ENCODE measurements around the gene ALDH5A1. TPM values are rescaled to one million over a fixed set of nuclear protein-coding genes. Genes with fewer than 3 reads are reported as not detected.

Gene ALDH5A1
- total RNA-seq, 2 donors from 2014 or later, result 4.6 to 6.2 TPM

- H3K4me1 ChIP-seq (ENCODE audit: control insufficient read depth in 1 of 2, low read depth in 2 of 2), result no peaks in the 10 kb centered on the region
- DNase-seq (ENCODE audit: low spot score), result no peak
- no peak overlapping the region for H3K4me3 ChIP-seq
- TF ChIP-seq CTCF (IDR thresholded peaks at IDR 0.05), result no peak
- ATAC-seq (ENCODE audit: insufficient number of reproducible peaks, low FRiP score, low read depth), result no peak
- no peaks in the 10 kb centered on the region for H3K9me3 ChIP-seq
- H3K36me3 ChIP-seq, result peaks cover 6% of the 10 kb centered on the region
- no peak overlapping the region for H3K27ac ChIP-seq
- H3K27me3 ChIP-seq (replicated peaks; ENCODE audit: insufficient read depth), result no peaks in the 10 kb centered on the region
Observed at GRCh38 chr6:24451581-24452388, 43.0 kb upstream of the ALDH5A1 start.

- no peak for ATAC-seq (ENCODE audit: insufficient number of reproducible peaks, low FRiP score, low read depth)
- no peaks in the 10 kb centered on the region for H3K4me1 ChIP-seq (ENCODE audit: control insufficient read depth in 1 of 2, low read depth in 2 of 2)
- H3K9me3 ChIP-seq, result no peaks in the 10 kb centered on the region
- no peak overlapping the region for H3K4me3 ChIP-seq
- no peaks in the 10 kb centered on the region for H3K27me3 ChIP-seq (replicated peaks; ENCODE audit: insufficient read depth)
- no peak overlapping the region for H3K27ac ChIP-seq
- no peak for DNase-seq (ENCODE audit: low spot score)
- no peak for TF ChIP-seq CTCF (IDR thresholded peaks at IDR 0.05)
- H3K36me3 ChIP-seq, result no peaks in the 10 kb centered on the region
Observed at GRCh38 chr6:24453921-24454320, 40.8 kb upstream of the ALDH5A1 start.

- ATAC-seq (ENCODE audit: insufficient number of reproducible peaks, low FRiP score, low read depth), result no peak
- Histone ChIP-seq H3K27ac (no peak overlapping the region), H3K9me3 (no peaks in the 10 kb centered on the region), H3K4me1 (ENCODE audit: control insufficient read depth in 1 of 2, low read depth in 2 of 2) (no peaks in the 10 kb centered on the region), H3K27me3 (replicated peaks; ENCODE audit: insufficient read depth) (no peaks in the 10 kb centered on the region), H3K36me3 (no peaks in the 10 kb centered on the region), H3K4me3 (no peak overlapping the region)
- no peak for TF ChIP-seq CTCF (IDR thresholded peaks at IDR 0.05)
- DNase-seq (ENCODE audit: low spot score), result no peak
Observed at GRCh38 chr6:24454452-24454851, 40.3 kb upstream of the ALDH5A1 start.

- H3K9me3 ChIP-seq, result no peaks in the 10 kb centered on the region
- no peak for ATAC-seq (ENCODE audit: insufficient number of reproducible peaks, low FRiP score, low read depth)
- no peak for TF ChIP-seq CTCF (IDR thresholded peaks at IDR 0.05)
- H3K36me3 ChIP-seq, result no peaks in the 10 kb centered on the region
- no peaks in the 10 kb centered on the region for H3K27me3 ChIP-seq (replicated peaks; ENCODE audit: insufficient read depth)
- no peak overlapping the region for H3K27ac ChIP-seq
- no peak overlapping the region for H3K4me3 ChIP-seq
- no peaks in the 10 kb centered on the region for H3K4me1 ChIP-seq (ENCODE audit: control insufficient read depth in 1 of 2, low read depth in 2 of 2)
- no peak for DNase-seq (ENCODE audit: low spot score)
Observed at GRCh38 chr6:24455061-24455460, 39.7 kb upstream of the ALDH5A1 start.

GRCh38 chr6:24458134-24458533 is 36.6 kb upstream of the ALDH5A1 start:
- H3K36me3 ChIP-seq, result peaks cover 3% of the 10 kb centered on the region
- no peak overlapping the region for H3K27ac ChIP-seq
- no peaks in the 10 kb centered on the region for H3K27me3 ChIP-seq (replicated peaks; ENCODE audit: insufficient read depth)
- no peaks in the 10 kb centered on the region for H3K9me3 ChIP-seq
- no peaks in the 10 kb centered on the region for H3K4me1 ChIP-seq (ENCODE audit: control insufficient read depth in 1 of 2, low read depth in 2 of 2)
- no peak for ATAC-seq (ENCODE audit: insufficient number of reproducible peaks, low FRiP score, low read depth)
- DNase-seq (ENCODE audit: low spot score), result no peak
- TF ChIP-seq CTCF (IDR thresholded peaks at IDR 0.05), result no peak
- no peak overlapping the region for H3K4me3 ChIP-seq

Data from thoracic aorta (tissue), 2 donors.